Measurements from ENCODE around the gene CEP83.

GRCh38 chr12:94445662-94446061 is 14.0 kb downstream of the CEP83 start:
- TF ChIP-seq MAX (IDR thresholded peaks at IDR 0.05) (no peak), CTCF (IDR thresholded peaks at IDR 0.05 in 2 of 3, conservative IDR thresholded peaks at IDR 0.05 in 1 of 3; ENCODE audit: borderline replicate concordance in 1 of 3, insufficient read depth in 1 of 3, low read depth in 2 of 3, low read length in 2 of 3) (no peak), ZBTB33 (IDR thresholded peaks at IDR 0.05; ENCODE audit: extremely low read depth, insufficient replicate concordance, low read length) (no peak), POLR2A (IDR thresholded peaks at IDR 0.05; ENCODE audit: borderline replicate concordance, extremely low read depth, insufficient read depth, insufficient read length) (no peak), RAD21 (IDR thresholded peaks at IDR 0.05; ENCODE audit: low read depth) (no peak), JUND (IDR thresholded peaks at IDR 0.05) (no peak), EZH2 (IDR thresholded peaks at IDR 0.05) (no peak), YY1 (IDR thresholded peaks at IDR 0.05; ENCODE audit: extremely low read depth, insufficient replicate concordance, low read depth, low read length) (no peak)

All from HCT116 (cell line).